Activated CD4-positive, alpha-beta memory T cell treated with anti-CD3 and anti-CD28 coated beads, Interleukin-2, amount 10 ng/mL, durations not matched to agents 7 days and 5 days (primary cell): ENCODE measurements around the gene IQCH. TPM values are rescaled to one million over a fixed set of nuclear protein-coding genes. Genes with fewer than 3 reads are reported as not detected.

Source experiments
- CTCF ChIA-PET: fragments of 350-600 bp; sonication (Branson Sonifier 250); formaldehyde crosslinking; loops from one replicate; lab custom pipeline; 2021; ENCODE audit warnings: antibody characterized with exemption, inconsistent platforms; lab: Charles Lee
- POLR2A ChIA-PET: fragments of 350-600 bp; sonication (Branson Sonifier 250); formaldehyde crosslinking; loops from one replicate; lab custom pipeline; 2021; ENCODE audit warnings: antibody characterized with exemption; lab: Charles Lee
- DNase-seq: peaks from one replicate; pipeline ENCODE4 v3.0.0-alpha.2; 2020
- H3K27ac Mint-ChIP-seq: one replicate; pipeline ENCODE4 v1.8.0; 2021; ENCODE audit warnings: mild to moderate bottlenecking, mixed read lengths
- H3K27me3 Mint-ChIP-seq: one replicate; pipeline ENCODE4 v1.8.0; 2021; ENCODE audit warnings: mixed read lengths
- H3K36me3 Mint-ChIP-seq: one replicate; pipeline ENCODE4 v1.8.0; 2021; ENCODE audit warnings: low read depth, mixed read lengths
- H3K4me1 Mint-ChIP-seq: one replicate; pipeline ENCODE4 v1.8.0; 2021; ENCODE audit warnings: mixed read lengths
- H3K4me3 Mint-ChIP-seq: one replicate; pipeline ENCODE4 v1.8.0; 2021; ENCODE audit warnings: mild to moderate bottlenecking, mixed read lengths
- H3K9me3 Mint-ChIP-seq: one replicate; pipeline ENCODE4 v1.8.0; 2021; ENCODE audit warnings: mixed read lengths
- total RNA-seq, 2 experiments: library from RNA; stranded (reverse); gene quantifications; one replicate each; pipeline ENCODE4 v1.2.3, GENCODE V29; 2021

IQCH gene
- total RNA-seq, 2 experiments from 2014 or later = 0.78 to 0.98 TPM

DNA sequence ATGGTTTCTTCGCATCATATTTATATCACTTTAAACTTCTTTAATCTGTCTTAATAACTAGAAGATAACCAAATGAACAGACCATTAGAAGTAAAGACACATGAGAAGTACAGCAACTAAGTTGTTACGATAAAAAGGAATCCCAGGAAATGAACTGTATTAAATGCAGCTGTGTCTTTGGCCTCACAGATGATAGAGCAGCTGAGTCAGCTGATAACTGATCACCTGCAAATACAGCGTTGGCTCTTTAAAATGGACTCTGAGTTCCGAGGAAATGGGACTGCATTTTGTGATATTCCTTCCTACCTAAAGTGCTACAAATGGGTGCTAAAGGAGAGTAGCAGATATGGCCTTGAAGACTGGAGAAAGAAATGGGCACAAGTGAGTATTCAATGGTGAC, 145.3 kb downstream of the IQCH start:
- CTCF ChIA-PET = interaction anchor here (0.6 kb wide), 1 partner anchor 419 kb away, joined by 3 read pairs; no protein-coding TSS in a partner anchor
- no peak for DNase-seq
- no peaks in the 10 kb centered on the region for H3K9me3 Mint-ChIP-seq
- no peaks in the 10 kb centered on the region for H3K4me1 Mint-ChIP-seq
- H3K27me3 Mint-ChIP-seq = peaks cover 3% of the 10 kb centered on the region
- H3K27ac Mint-ChIP-seq = no peak overlapping the region
- POLR2A ChIA-PET = no interaction called here
- no peak overlapping the region for H3K4me3 Mint-ChIP-seq
- H3K36me3 Mint-ChIP-seq = no peaks in the 10 kb centered on the region

DNA sequence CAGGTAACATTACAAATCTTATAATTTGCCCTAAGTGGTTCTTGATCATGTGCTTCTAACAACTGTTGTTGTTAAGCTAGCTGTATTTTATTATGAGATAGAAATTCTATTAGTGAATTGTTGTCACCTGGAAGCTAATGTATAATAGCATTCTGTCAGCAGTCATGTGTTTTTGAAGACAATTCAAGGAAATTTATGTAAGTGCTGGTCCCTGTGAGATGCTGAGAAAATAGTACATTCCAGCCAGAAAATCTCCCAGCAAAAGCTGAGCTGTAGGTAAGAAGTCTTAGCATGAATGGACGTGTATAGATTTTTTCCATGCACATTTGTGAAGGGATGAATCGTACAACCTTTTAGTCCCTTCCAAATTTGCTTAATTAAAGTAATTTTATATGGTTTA, 146.3 kb downstream of the IQCH start:
- peaks cover 3% of the 10 kb centered on the region for H3K27me3 Mint-ChIP-seq

DNA sequence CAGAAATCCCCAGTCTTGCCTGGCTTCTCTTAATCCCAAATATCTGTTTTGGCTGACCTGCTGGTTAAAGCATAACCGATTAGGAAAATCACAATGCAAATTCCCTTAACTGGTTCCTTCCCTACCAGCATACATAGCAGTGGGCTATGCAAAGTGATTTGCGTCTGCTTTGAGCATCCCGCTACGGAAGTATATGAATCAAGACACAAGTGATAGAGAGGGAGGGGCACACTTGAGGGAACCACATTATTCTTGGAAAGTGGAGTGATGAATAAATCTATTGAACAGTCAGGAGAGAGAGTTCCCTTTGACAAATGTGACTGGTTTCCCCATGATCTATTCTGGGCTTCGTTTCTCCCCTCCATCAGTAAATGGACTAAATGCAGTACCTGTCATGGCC, 146.8 kb downstream of the IQCH start:
- CTCF ChIA-PET = no interaction called here

More for the DNA sequence above, 146.3 kb downstream of the IQCH start:
- CTCF ChIA-PET = no interaction called here
- Mint-ChIP-seq H3K4me3 (no peak overlapping the region), H3K27ac (no peak overlapping the region), H3K36me3 (no peaks in the 10 kb centered on the region), H3K4me1 (no peaks in the 10 kb centered on the region), H3K9me3 (no peaks in the 10 kb centered on the region)
- no peak for DNase-seq
- POLR2A ChIA-PET = no interaction called here

DNA sequence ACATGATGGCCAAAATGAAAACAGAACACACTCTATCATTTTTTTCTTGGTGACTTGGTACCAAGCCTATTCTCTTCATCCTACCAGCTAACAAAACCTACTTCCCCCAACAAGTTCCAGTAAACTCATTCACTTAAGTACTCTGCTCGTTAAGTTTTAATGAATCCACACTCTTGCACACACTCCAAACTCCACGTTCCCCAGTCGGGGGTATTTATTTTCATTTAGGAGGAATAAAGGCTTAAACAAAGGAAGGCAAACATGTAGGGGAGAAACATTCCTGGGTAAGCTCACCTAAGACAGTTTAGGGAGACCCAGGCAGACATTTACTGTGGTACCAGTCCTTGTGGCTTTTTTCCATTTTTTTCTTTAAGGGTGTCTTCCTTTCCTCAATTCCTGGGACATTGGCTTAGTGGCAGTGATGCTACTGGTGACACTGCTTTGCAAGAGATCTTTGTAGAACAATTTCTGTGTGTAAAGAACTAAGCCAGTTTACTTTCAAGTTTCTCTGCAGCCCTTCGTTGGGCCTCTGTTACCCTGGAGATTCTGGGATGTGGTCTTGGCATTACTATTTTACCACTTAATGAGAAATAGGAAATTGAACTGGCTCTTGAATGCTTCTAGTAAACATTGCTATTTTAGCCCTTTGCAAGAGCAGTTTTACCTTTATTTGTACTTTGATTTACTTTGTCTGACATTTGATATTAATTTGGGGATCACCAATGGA, 149.0 kb downstream of the IQCH start:
- no peaks in the 10 kb centered on the region for H3K4me1 Mint-ChIP-seq
- no peak overlapping the region for H3K27ac Mint-ChIP-seq
- DNase-seq = no peak
- H3K9me3 Mint-ChIP-seq = no peaks in the 10 kb centered on the region
- H3K27me3 Mint-ChIP-seq = no peaks in the 10 kb centered on the region
- ChIA-PET POLR2A (no interaction called here), CTCF (no interaction called here)
- H3K4me3 Mint-ChIP-seq = no peak overlapping the region
- H3K36me3 Mint-ChIP-seq = no peaks in the 10 kb centered on the region

More for the DNA sequence above, 146.8 kb downstream of the IQCH start:
- H3K9me3 Mint-ChIP-seq = no peaks in the 10 kb centered on the region
- no peak overlapping the region for H3K27ac Mint-ChIP-seq
- no peak for DNase-seq
- peaks cover 2% of the 10 kb centered on the region for H3K27me3 Mint-ChIP-seq
- no peaks in the 10 kb centered on the region for H3K36me3 Mint-ChIP-seq
- H3K4me1 Mint-ChIP-seq = no peaks in the 10 kb centered on the region
- POLR2A ChIA-PET = no interaction called here
- H3K4me3 Mint-ChIP-seq = no peak overlapping the region

DNA sequence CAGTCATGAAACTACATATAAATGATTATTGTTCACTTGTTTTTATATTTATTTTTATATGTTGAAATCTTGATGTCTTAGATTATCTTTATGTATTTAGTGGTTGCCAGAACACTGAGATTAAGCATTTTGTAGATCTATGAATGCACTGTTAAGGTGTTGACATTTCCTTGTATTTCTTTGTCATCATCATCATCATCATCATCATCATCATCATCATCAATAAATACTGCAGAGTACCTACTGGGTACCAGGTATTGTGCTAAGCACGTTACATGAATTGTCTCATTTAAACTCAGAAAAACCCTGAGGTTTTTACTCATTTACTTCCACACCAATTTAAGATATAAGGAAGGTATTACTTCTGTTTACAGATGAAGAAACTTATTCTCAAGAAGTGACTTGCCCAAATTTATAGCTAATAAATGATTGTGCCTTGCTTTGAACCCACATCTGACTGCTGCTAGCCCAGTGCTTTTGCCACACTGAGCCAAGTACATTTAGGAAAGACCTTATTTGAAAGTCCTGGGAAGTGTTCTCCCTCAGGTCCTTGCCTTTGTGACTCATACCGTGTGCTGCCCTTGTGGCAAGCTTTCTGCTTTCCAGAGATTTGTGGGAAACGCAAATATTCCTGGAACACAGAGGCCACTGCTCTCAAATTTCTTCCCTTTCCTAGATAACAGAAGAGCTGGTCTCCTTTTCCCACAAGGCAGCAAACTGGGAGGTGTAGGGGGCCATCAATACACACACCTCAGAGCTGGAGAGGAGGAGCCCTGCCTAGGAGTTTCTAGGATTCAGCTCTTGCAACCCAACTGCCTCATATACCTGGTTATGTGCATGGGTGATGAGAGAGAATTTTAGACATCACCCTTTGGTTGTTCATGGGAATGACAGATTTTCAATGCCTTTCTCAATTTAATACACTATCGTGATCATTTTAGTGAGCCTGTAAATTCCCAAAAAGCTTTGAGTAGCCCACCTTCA, 150.9 kb downstream of the IQCH start:
- DNase-seq = no peak
- H3K4me1 Mint-ChIP-seq = no peaks in the 10 kb centered on the region
- no peak overlapping the region for H3K27ac Mint-ChIP-seq
- H3K4me3 Mint-ChIP-seq = no peak overlapping the region
- ChIA-PET POLR2A (no interaction called here), CTCF (interaction anchor here (0.5 kb wide), 1 partner anchor 83 kb away, joined by 3 read pairs; no protein-coding TSS in a partner anchor)
- no peaks in the 10 kb centered on the region for H3K27me3 Mint-ChIP-seq
- H3K36me3 Mint-ChIP-seq = no peaks in the 10 kb centered on the region
- no peaks in the 10 kb centered on the region for H3K9me3 Mint-ChIP-seq

DNA sequence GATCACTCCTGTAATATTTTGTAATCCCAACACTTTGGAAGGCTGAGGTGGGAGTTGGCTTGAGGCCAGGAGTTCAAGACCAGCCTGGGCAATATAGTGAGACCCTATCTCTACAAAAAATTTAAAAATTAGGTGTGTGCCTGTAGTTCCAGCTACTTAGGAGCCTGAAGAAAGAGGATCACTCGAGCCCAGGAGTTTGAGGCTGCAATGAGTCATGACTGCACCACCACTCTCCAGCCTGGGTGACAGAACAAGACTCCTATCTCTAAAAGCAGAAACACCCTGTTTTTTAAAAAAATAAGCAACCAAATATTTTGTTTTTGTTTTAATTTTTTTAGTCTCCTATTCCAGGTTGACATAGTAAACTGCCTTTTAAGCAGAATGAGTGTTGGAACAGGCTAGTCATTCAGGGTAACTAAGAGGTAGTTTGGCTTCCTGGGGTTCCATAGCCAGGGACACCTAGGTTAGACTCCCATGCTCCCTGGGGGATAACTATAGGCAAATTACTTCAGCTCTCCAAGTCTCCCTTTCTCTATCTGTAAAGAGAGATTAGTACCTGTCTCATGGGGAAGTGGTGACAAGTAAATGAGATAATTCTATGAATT, 151.8 kb downstream of the IQCH start:
- no peak overlapping the region for H3K27ac Mint-ChIP-seq
- CTCF ChIA-PET = interaction anchor here (0.5 kb wide), 1 partner anchor 84 kb away, joined by 3 read pairs; no protein-coding TSS in a partner anchor
- H3K27me3 Mint-ChIP-seq = no peaks in the 10 kb centered on the region
- peaks cover 4% of the 10 kb centered on the region for H3K9me3 Mint-ChIP-seq
- POLR2A ChIA-PET = no interaction called here
- no peaks in the 10 kb centered on the region for H3K4me1 Mint-ChIP-seq
- H3K4me3 Mint-ChIP-seq = no peak overlapping the region
- H3K36me3 Mint-ChIP-seq = no peaks in the 10 kb centered on the region
- DNase-seq = no peak

DNA sequence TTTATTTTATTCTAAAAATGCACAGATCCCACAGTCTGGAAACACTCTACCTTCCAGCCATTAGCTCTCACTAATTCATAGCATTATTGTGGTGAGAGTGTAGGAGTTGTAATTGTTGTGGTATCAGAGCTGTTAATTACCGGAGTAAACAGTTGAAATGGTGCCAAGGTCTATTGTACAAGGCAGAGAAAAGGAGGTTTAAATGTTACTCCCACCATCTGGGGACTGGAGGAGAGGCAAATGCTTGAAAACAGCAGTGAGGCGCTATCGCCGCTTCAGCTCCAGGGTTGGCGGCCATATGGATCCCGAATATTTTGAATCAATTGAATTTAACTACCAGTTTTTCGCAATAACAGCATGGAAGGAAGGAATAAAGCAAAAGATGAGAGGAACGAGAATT, 153.2 kb downstream of the IQCH start:
- no peak for DNase-seq
- CTCF ChIA-PET = no interaction called here
- no peak overlapping the region for H3K4me3 Mint-ChIP-seq
- no peaks in the 10 kb centered on the region for H3K4me1 Mint-ChIP-seq
- POLR2A ChIA-PET = no interaction called here
- H3K27me3 Mint-ChIP-seq = no peaks in the 10 kb centered on the region
- no peak overlapping the region for H3K27ac Mint-ChIP-seq
- H3K36me3 Mint-ChIP-seq = no peaks in the 10 kb centered on the region
- H3K9me3 Mint-ChIP-seq = peaks cover 4% of the 10 kb centered on the region

DNA sequence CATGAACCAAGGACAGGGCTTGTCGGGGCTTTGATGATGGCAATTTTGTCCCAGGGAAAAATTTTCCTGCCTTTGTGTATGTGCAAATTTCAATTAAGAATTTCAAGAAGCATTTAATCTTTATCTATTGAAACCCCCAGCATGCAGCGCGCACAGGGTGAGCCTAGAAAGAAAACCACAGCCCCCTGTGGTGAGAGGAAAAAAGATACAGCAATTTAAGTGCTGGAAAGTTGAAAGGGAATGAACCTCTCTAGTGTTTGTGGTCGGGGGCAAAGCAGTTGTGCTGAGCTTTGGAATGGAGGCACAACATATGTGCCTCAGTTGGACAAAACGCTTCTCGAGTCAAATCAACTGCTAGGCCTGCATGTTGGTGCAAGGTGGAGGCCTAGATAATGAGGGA, 154.6 kb downstream of the IQCH start:
- no peaks in the 10 kb centered on the region for H3K4me1 Mint-ChIP-seq
- ChIA-PET CTCF (no interaction called here), POLR2A (no interaction called here)
- DNase-seq = no peak
- H3K9me3 Mint-ChIP-seq = peaks cover 4% of the 10 kb centered on the region
- no peaks in the 10 kb centered on the region for H3K36me3 Mint-ChIP-seq
- no peaks in the 10 kb centered on the region for H3K27me3 Mint-ChIP-seq
- no peak overlapping the region for H3K27ac Mint-ChIP-seq
- no peak overlapping the region for H3K4me3 Mint-ChIP-seq

DNA sequence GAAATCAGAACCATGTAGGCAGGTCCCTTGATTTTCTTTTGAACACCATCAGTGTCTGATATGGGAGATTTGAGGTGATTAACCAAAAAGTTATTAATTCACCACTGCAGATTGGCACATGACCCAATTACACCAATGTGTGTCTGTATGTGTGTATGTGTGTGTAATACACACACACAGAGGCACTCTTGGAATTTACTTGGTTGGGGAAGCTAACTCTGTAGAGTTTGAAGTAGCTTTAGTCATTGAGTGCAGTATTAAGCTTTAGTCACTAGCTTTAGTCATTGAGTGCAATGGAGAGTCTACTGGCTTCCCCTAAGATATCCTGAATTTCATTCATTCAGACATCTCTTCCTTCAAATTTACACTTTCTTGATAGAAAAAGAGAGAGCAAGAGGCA, 156.9 kb downstream of the IQCH start:
- H3K27me3 Mint-ChIP-seq = no peaks in the 10 kb centered on the region
- no peaks in the 10 kb centered on the region for H3K4me1 Mint-ChIP-seq
- H3K9me3 Mint-ChIP-seq = peaks cover 4% of the 10 kb centered on the region
- no peaks in the 10 kb centered on the region for H3K36me3 Mint-ChIP-seq
- DNase-seq = no peak
- no peak overlapping the region for H3K27ac Mint-ChIP-seq
- ChIA-PET CTCF (no interaction called here), POLR2A (no interaction called here)
- no peak overlapping the region for H3K4me3 Mint-ChIP-seq

DNA sequence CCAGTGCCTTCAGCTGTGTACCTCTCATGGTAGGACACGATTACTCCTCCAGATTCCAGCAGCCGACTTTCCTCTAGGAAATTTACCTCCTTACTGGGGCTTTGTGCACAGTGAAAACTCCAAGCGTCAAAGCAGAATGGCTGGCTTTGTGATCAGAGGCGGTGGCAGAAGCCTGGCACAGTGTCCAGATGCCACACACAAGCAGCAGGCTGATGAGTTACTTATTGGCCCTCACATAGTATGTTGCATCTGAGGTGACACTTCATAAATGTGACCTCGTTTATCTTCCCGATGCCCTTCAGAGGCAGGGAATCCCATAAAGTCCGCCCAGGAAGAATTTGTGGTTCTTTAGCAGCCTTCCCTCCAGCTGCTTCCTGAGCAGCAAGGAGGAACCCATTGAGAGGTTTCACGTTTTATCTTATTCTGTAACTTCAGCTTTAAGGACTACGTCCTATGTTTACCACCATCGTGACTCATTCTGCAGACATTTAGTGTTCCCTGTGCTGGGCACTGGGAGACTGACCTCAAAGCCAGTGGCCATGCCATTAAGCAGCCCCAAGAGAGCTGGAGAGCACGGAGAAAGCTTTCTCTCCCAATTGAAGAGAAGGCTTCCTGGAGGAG, 159.3 kb downstream of the IQCH start:
- CTCF ChIA-PET = no interaction called here
- POLR2A ChIA-PET = no interaction called here
- no peaks in the 10 kb centered on the region for H3K27me3 Mint-ChIP-seq
- DNase-seq = no peak
- no peak overlapping the region for H3K27ac Mint-ChIP-seq
- H3K4me3 Mint-ChIP-seq = no peak overlapping the region
- H3K36me3 Mint-ChIP-seq = no peaks in the 10 kb centered on the region
- no peaks in the 10 kb centered on the region for H3K4me1 Mint-ChIP-seq
- peaks cover 4% of the 10 kb centered on the region for H3K9me3 Mint-ChIP-seq

DNA sequence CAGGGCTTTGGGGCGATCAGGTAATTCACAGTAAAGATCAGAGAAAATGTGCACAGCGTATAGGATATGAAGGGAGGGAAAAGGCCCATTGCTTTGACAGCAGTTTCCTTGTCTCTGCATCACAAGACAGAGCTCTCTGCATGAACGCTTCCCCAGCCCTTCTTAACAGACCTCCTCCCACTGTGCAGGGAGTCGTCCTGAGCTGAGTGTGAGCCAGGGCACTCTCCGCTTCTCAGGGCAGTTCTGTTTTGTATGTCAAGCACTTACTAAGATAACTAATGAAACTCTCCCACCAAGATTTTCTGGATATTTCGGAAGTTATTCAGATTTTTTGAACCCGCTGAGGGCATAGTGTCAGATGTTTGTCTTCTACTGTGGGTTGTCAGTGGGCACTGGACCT, 160.6 kb downstream of the IQCH start:
- no peaks in the 10 kb centered on the region for H3K27me3 Mint-ChIP-seq
- H3K27ac Mint-ChIP-seq = no peak overlapping the region
- POLR2A ChIA-PET = no interaction called here
- H3K4me1 Mint-ChIP-seq = no peaks in the 10 kb centered on the region
- CTCF ChIA-PET = no interaction called here
- H3K36me3 Mint-ChIP-seq = no peaks in the 10 kb centered on the region
- no peak for DNase-seq
- peaks cover 4% of the 10 kb centered on the region for H3K9me3 Mint-ChIP-seq
- no peak overlapping the region for H3K4me3 Mint-ChIP-seq

DNA sequence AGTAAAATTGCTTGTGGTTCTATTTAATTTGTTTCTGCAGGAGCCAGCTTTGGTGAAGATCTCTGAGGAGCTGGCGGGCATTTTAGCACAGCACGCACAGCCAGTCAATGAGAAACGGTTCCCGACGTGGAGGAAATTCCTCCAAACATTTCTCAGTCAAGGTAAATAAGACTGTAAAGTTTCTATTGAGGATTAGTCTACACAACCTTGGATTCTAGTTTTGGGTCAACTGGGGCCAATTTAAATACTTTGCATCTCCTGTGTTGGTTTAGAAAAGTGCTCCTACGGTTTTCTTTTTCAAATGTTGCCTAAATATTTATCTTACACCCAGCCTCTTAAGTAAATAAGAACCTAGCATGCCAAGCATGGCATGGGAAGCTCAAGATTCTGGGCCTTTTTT, 162.3 kb downstream of the IQCH start:
- no peak overlapping the region for H3K27ac Mint-ChIP-seq
- POLR2A ChIA-PET = no interaction called here
- no peaks in the 10 kb centered on the region for H3K36me3 Mint-ChIP-seq
- no peak overlapping the region for H3K4me3 Mint-ChIP-seq
- H3K4me1 Mint-ChIP-seq = no peaks in the 10 kb centered on the region
- H3K27me3 Mint-ChIP-seq = no peaks in the 10 kb centered on the region
- H3K9me3 Mint-ChIP-seq = no peaks in the 10 kb centered on the region
- CTCF ChIA-PET = no interaction called here
- DNase-seq = no peak

DNA sequence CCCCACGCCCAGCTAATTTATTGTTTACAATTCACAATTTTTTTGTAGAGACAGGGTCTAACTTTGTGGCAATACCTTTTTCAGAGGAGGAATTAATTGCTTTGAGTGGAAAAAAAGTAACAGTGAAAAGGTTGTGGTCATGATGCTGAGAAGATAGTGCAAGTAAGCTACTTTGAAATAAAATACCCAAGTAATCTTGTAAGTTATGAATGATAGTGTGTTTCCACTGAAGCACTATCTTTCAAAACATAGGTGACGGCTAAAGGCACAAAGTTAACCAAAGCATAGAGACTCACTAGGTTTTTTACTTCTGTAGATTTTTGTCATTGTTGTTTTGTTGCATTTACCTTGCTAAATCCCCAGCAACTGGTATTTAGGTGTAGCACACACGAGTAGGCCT, 165.1 kb downstream of the IQCH start:
- Mint-ChIP-seq H3K27ac (no peak overlapping the region), H3K36me3 (no peaks in the 10 kb centered on the region), H3K4me1 (no peaks in the 10 kb centered on the region), H3K4me3 (no peak overlapping the region), H3K27me3 (no peaks in the 10 kb centered on the region), H3K9me3 (no peaks in the 10 kb centered on the region)
- ChIA-PET POLR2A (no interaction called here), CTCF (no interaction called here)
- DNase-seq = no peak
